NB4 (cell line): ENCODE measurements around the gene MAP3K20.

Experiments used
- MYC ChIP-seq: IDR thresholded peaks from 2 replicates; pipeline ENCODE4 v1.6.1; 2011; ENCODE audit warnings: low read depth, low read length
- POLR2A ChIP-seq: IDR thresholded peaks from 2 replicates; pipeline ENCODE4 v1.6.1; 2011; ENCODE audit warnings: mild to moderate bottlenecking; ENCODE audit not compliant: insufficient read length; ENCODE audit errors: extremely low read depth
- TF ChIP-seq, protein P1 (sequence below): IDR thresholded peaks from one replicate; pipeline ENCODE4 v1.5.1; 2012; ENCODE audit warnings: low read depth, low read length
- TF ChIP-seq, protein P2 (sequence below): IDR thresholded peaks from 2 replicates; pipeline ENCODE4 v1.6.1; 2011; ENCODE audit warnings: low read depth, low read length

DNA sequence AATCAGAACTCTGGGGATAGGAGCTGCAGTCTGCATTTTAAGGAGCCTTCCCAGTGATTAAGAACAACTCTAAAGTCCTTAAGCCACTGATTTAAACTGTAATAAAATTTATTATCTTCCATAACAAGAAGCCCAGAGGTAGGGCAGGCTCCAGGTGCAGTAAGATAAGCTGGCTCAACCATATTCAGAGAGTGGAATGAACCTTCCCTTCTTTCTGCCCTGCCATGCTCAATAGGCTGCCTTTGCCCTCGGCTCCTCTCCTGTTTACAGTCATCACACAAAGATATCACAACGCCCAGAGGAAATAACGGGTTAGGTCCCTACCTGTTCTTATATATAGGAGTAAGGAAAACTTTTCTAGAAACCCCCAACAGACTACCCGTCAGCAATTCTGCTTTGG lies 188.5 kb downstream of the MAP3K20 start:
- TF ChIP-seq, protein P1, sequence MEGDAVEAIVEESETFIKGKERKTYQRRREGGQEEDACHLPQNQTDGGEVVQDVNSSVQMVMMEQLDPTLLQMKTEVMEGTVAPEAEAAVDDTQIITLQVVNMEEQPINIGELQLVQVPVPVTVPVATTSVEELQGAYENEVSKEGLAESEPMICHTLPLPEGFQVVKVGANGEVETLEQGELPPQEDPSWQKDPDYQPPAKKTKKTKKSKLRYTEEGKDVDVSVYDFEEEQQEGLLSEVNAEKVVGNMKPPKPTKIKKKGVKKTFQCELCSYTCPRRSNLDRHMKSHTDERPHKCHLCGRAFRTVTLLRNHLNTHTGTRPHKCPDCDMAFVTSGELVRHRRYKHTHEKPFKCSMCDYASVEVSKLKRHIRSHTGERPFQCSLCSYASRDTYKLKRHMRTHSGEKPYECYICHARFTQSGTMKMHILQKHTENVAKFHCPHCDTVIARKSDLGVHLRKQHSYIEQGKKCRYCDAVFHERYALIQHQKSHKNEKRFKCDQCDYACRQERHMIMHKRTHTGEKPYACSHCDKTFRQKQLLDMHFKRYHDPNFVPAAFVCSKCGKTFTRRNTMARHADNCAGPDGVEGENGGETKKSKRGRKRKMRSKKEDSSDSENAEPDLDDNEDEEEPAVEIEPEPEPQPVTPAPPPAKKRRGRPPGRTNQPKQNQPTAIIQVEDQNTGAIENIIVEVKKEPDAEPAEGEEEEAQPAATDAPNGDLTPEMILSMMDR: no peak
- TF ChIP-seq POLR2A (no peak), MYC (no peak)
- TF ChIP-seq, protein P2, sequence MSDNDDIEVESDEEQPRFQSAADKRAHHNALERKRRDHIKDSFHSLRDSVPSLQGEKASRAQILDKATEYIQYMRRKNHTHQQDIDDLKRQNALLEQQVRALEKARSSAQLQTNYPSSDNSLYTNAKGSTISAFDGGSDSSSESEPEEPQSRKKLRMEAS: no peak
